Suppressor macrophage (primary cell): Measurements from ENCODE around the gene B3GALNT2.

Source experiments
- DNase-seq, 4 experiments: peaks; one replicate each; pipeline ENCODE4 v3.0.0-alpha.2; 2020 to 2022

B3GALNT2 gene

GRCh38 chr1:235450886-235451483 lies 53.3 kb downstream of the B3GALNT2 start:
- DNase-seq, result no peak

GRCh38 chr1:235450433-235450832 lies 53.8 kb downstream of the B3GALNT2 start:
- no peak for DNase-seq

GRCh38 chr1:235448616-235449015 lies 55.6 kb downstream of the B3GALNT2 start:
- no peak for DNase-seq

- DNase-seq, result peak in 2 of 4 experiments; percentile 7 to 10
Observed at GRCh38 chr1:235442788-235443429, 61.3 kb downstream of the B3GALNT2 start.

- DNase-seq, result no peak
Observed at GRCh38 chr1:235441159-235441685, 63.0 kb downstream of the B3GALNT2 start.

GRCh38 chr1:235434001-235434400 lies 70.3 kb downstream of the B3GALNT2 start:
- DNase-seq, result no peak

GRCh38 chr1:235430991-235431390 lies 73.3 kb downstream of the B3GALNT2 start:
- DNase-seq, result no peak

GRCh38 chr1:235429143-235429542 lies 75.1 kb downstream of the B3GALNT2 start:
- DNase-seq, result no peak

- no peak for DNase-seq
Observed at GRCh38 chr1:235427447-235427846, 76.8 kb downstream of the B3GALNT2 start.

GRCh38 chr1:235426680-235427079 lies 77.6 kb downstream of the B3GALNT2 start:
- DNase-seq, result no peak

GRCh38 chr1:235426143-235426542 lies 78.1 kb downstream of the B3GALNT2 start:
- no peak for DNase-seq

- DNase-seq, result no peak
Observed at GRCh38 chr1:235425357-235425756, 78.9 kb downstream of the B3GALNT2 start.

- no peak for DNase-seq
Observed at GRCh38 chr1:235424092-235424491, 80.2 kb downstream of the B3GALNT2 start.

- DNase-seq, result no peak
Observed at GRCh38 chr1:235423214-235423652, 81.0 kb downstream of the B3GALNT2 start.

- DNase-seq, result no peak
Observed at GRCh38 chr1:235421751-235422150, 82.5 kb downstream of the B3GALNT2 start.

- DNase-seq, result peak; percentile 67 to 78 (median 70)
Observed at GRCh38 chr1:235417086-235417697, 87.1 kb downstream of the B3GALNT2 start.

- no peak for DNase-seq
Observed at GRCh38 chr1:235416662-235417049, 87.6 kb downstream of the B3GALNT2 start.

GRCh38 chr1:235415008-235415904 lies 89.0 kb downstream of the B3GALNT2 start:
- DNase-seq, result peak; percentile 68 to 84 (median 81)

GRCh38 chr1:235411489-235412486 lies 92.5 kb downstream of the B3GALNT2 start:
- no peak for DNase-seq

GRCh38 chr1:235410467-235410866 lies 93.8 kb downstream of the B3GALNT2 start:
- no peak for DNase-seq

GRCh38 chr1:235409042-235409820 lies 95.0 kb downstream of the B3GALNT2 start:
- DNase-seq, result no peak
